AG09309 (cell line): ENCODE measurements around the gene TRAPPC2L.

Experiments used
- DNase-seq: peaks from one replicate; pipeline ENCODE4 v3.0.0-alpha.2; 2010; ENCODE audit warnings: low read depth
- H3K4me3 ChIP-seq: 2 replicates; pipeline ENCODE4 v1.5.1; 2011; ENCODE audit warnings: mild to moderate bottlenecking, low read depth, low read length, moderate library complexity; ENCODE audit not compliant: control insufficient read depth
- TF ChIP-seq, protein P1 (sequence below): IDR thresholded peaks from 2 replicates; pipeline ENCODE4 v1.5.1; 2011; ENCODE audit warnings: mild to moderate bottlenecking, low read depth, low read length, inconsistent platforms; ENCODE audit not compliant: insufficient read depth, control insufficient read depth; ENCODE audit errors: missing control alignments

Gene TRAPPC2L

DNA sequence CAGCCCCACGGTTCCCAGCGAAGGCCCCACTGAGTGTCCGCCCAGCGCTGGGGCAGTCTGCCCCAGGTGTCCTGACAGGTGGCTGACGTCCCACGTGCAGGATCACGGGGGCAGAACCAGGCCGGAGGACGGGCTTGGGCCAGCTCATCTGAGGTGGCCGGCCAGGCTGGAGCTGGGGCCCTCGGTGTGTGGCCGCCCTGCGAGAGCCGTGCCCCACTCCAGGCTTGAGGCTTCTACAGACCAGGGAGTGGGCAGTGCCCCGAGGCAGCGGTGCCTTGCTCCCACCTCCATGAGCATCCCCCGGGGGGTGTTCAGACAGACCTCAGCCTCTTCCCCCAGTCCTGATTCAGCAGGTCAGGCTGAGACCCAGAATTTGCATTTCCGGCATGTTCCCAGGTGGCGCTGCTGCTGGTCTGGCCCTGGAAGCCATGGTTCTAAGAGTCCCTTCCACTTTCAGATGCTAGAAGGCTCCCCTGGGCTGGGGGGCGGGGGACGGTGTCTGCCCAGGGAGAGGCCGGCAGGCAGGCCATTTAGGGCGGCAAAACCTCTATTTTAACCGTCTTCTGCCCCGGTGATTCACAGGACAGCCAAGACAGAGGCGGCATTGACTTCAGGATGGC is 44.9 kb downstream of the TRAPPC2L start:
- H3K4me3 ChIP-seq: no peak overlapping the region
- TF ChIP-seq, protein P1, sequence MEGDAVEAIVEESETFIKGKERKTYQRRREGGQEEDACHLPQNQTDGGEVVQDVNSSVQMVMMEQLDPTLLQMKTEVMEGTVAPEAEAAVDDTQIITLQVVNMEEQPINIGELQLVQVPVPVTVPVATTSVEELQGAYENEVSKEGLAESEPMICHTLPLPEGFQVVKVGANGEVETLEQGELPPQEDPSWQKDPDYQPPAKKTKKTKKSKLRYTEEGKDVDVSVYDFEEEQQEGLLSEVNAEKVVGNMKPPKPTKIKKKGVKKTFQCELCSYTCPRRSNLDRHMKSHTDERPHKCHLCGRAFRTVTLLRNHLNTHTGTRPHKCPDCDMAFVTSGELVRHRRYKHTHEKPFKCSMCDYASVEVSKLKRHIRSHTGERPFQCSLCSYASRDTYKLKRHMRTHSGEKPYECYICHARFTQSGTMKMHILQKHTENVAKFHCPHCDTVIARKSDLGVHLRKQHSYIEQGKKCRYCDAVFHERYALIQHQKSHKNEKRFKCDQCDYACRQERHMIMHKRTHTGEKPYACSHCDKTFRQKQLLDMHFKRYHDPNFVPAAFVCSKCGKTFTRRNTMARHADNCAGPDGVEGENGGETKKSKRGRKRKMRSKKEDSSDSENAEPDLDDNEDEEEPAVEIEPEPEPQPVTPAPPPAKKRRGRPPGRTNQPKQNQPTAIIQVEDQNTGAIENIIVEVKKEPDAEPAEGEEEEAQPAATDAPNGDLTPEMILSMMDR: no peak
- DNase-seq: no peak

DNA sequence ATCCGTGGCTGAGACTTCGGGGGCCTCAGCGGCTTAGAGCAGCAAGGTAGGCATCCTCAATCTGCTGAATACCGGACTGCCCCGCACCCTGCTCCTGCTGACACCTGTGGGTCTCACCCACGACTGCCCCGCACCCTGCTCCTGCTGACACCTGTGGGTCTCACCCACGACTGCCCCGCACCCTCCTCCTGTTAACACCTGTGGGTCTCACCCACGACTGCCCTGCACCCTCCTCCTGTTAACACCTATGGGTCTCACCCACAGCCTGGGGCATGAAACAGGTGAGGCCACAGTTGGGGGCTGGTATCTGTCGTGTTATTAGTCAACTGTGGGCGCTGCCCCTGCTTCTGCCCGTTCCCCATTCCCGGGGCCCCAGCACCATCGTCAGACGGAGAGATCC is 45.8 kb downstream of the TRAPPC2L start:
- TF ChIP-seq, protein P1: no peak
- H3K4me3 ChIP-seq: no peak overlapping the region
- DNase-seq: no peak

DNA sequence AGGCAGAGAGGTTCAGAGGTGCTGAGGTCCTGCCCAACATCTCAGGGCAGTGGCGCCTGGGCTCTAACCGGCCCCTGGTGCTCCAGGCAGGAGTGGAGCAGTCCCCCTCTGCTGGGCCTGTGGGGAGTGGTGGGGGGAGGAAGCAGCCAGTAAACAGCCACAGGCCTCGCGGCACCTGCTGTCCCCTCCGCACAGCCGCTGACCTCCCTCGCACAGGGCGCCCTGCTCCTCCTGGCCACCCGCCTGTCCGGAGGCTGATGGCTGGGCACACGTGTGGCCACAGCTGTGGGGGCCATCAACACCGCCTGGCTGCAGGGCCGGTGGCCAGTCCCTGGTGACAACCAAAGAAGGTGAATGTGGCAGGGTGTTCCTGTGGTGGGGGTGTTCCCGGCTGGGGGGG is 46.3 kb downstream of the TRAPPC2L start:
- H3K4me3 ChIP-seq: no peak overlapping the region
- TF ChIP-seq, protein P1: no peak
- DNase-seq: no peak

DNA sequence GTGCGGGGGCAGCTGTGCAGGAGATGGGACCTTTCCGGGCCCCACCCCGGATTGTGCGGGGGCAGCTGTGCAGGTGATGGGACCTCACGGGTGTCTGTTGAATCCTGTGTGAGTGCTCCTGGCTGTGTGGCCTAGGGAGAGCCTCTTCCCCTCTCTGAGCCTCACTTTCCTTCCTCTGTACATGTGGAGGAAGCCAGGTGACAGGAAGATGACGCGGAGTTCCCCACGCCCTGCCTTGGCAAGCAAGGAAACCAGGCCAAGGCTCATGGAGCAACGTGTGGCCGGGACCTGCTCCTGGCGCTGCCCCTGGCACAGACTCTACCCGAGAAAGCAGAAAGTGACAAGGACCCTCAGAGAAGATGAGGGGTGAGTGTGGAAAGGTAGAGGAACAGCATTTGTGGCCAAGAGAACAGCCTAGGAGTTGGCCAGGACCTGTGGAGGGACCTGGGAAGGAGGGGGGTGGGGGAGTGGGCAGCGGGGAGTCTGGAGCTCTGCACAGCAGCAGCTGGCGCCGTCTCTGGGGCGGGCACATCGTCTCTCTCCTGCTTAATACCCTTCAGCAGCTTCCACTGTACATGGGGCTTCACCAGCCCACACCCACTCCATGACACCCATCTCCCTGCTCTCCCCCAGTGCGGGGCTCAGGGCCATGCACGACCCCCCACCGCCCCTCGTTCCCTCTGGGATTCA is 47.9 kb downstream of the TRAPPC2L start:
- DNase-seq: no peak
- H3K4me3 ChIP-seq: no peak overlapping the region
- TF ChIP-seq, protein P1: no peak

DNA sequence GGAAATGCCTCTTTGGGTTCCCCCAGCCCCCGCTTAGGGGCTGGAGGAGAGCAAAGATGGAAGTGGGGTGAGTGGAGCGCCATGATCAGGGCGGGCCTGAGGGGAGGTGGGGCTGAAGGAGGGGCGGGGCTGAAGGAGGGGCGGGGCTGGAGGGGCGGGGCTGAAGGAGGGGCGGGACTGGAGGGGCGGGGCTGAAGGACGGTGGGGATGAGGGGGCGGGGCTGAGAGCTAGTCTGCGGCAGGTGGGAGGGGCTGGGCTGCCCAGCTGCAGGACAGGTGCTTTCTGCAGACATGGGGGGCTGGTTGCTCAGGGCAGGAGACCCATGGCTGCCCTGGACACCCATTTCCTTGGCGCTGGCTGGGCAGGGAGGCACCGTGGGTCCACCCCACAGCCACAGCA is 48.6 kb downstream of the TRAPPC2L start:
- DNase-seq: no peak
- no peak overlapping the region for H3K4me3 ChIP-seq

DNA sequence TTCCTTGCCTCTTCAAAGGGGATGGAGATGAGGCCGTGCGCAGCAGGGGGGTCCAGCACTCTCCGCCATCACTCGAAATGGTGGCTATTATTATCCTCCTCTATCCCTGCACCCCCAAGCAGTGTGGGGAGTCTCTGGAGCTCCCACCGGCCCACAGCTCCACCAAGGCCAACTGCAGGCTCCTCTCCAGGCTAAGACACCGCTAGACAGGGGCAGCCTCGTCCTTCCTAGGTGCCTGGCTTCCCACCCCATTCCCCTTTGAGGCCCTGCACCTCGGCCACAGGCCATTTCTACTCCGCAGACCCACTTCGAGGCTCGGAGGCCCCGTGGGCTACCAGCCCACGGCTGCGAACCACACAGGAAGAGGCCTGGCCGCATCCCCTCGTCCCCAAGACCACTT is 49.1 kb downstream of the TRAPPC2L start:
- DNase-seq: no peak
- TF ChIP-seq, protein P1: no peak
- no peak overlapping the region for H3K4me3 ChIP-seq

More for the DNA sequence above, 48.6 kb downstream of the TRAPPC2L start:
- TF ChIP-seq, protein P1: no peak

DNA sequence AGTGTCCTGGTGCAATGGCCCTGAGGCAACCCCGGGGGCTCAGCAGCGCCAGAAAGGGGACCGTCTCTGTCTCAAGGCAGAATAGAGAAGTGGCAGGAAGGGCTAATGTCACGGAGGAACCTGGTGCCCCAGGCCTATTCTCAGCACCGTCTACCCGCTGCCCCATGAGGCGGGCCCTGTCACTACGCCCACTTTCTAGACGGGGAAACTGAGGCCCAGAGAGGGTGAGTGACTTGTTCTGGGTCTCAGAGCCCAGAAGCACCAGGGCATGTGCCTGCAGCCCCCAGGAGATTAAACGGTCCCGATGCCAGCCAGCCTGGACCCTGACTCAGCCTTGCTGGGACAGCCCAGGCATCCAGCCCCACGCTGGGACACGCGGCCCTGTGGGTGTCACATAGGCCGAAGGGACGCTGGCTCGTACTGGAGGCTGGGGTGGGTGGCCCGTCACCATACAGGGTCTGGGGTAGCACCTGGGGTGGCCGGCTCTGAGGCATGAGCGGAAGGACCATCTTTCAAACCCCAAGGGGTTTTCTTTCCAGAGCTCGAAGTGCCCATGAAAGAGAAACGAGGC is 49.7 kb downstream of the TRAPPC2L start:
- DNase-seq: no peak

More for the DNA sequence above, 49.7 kb downstream of the TRAPPC2L start:
- no peak overlapping the region for H3K4me3 ChIP-seq
- TF ChIP-seq, protein P1: no peak
